Transverse colon (tissue), 4 donors: Measurements from ENCODE around the gene ATP5PO. TPM values are rescaled to one million over a fixed set of nuclear protein-coding genes. Genes with fewer than 3 reads are reported as not detected.
A peak's percentile ranks its signal among the peaks of the same experiment; 100 is the strongest.

Experiments used
- DNase-seq: peaks from one replicate; pipeline ENCODE4 v3.0.0-alpha.2; 2019
- H3K27ac ChIP-seq, 4 donors: fragments of 200-600 bp; sonication (generic); 2 replicates each; pipeline ENCODE4 v1.5.1; 2016 to 2018; ENCODE audit warnings: inconsistent platforms in 4 of 4
- H3K27me3 ChIP-seq: fragments of 200-600 bp; sonication (generic); 2 replicates; pipeline ENCODE4 v1.5.1; 2017; ENCODE audit warnings: inconsistent platforms
- H3K36me3 ChIP-seq, 4 donors: fragments of 200-600 bp; sonication (generic); 2 replicates each; pipeline ENCODE4 v1.5.1; 2017 to 2019; ENCODE audit warnings: inconsistent platforms in 4 of 4
- H3K4me1 ChIP-seq, 4 donors: fragments of 200-600 bp; sonication (generic); 2 replicates each; pipeline ENCODE4 v1.5.1; 2017 to 2020; ENCODE audit warnings: inconsistent platforms in 4 of 4
- H3K4me3 ChIP-seq, 4 donors: fragments of 200-600 bp; sonication (generic); 1 replicate in 1 of 4; 2 replicates in 3 of 4; pipeline versions ENCODE4 v1.5.1 to v1.6.1; 2017 to 2019; ENCODE audit warnings: inconsistent platforms in 4 of 4
- H3K9me3 ChIP-seq, 2 donors: fragments of 200-600 bp; sonication (generic); 2 replicates each; pipeline ENCODE4 v1.5.1; 2017 to 2019; ENCODE audit warnings: inconsistent platforms in 2 of 2
- EP300 ChIP-seq: sonication (generic); formaldehyde crosslinking; IDR thresholded peaks from one replicate; pipeline ENCODE4 v1.6.1; 2017; ENCODE audit warnings: antibody characterized with exemption, low read depth
- POLR2A ChIP-seq: fragments of 450-650 bp; IDR thresholded peaks from one replicate; pipeline ENCODE4 v1.6.1; 2016; ENCODE audit warnings: antibody characterized with exemption, mild to moderate bottlenecking, moderate library complexity
- POLR2AphosphoS5 ChIP-seq, 3 donors: sonication (generic); formaldehyde crosslinking; IDR thresholded peaks; one replicate each; pipeline ENCODE4 v1.6.1; 2016; ENCODE audit warnings: antibody characterized with exemption in 3 of 3
- WGBS, 2 donors: methylation state at CpG; one replicate each; pipeline ENCODE4 v1.1.5; 2018; ENCODE audit warnings: low coverage in 1 of 2; 5-methylcytosine and 5-hydroxymethylcytosine counted together
- in situ Hi-C, 4 donors: fragments of 200-750 bp; cut with MboI; loops; one replicate each; pipeline versions ENCODE4 v1.15.0 to v1.15.1; 2017; ENCODE audit warnings: low sequenced_read_pairs in 3 of 4, low pct_ligation_motif_present in 1 of 4, low pct_unique_long_range_greater_than_20kb in 1 of 4
- intact Hi-C: fragments of 100-400 bp; cut with DNase I; formaldehyde crosslinking; loops from one replicate; pipeline ENCODE4 v1.15.1; 2023; ENCODE audit warnings: low total_unique reads
- total RNA-seq, 4 donors: library from RNA; depleted of rRNA; stranded (reverse); fragments of >200 nt; gene quantifications; one replicate each; pipeline ENCODE4 v1.1.0, GENCODE V29; 2016
- TF ChIP-seq, protein P1 (sequence below), 5 experiments: fragments of 200-600 bp in 3 of 5; fragments of 450-650 bp in 2 of 5; sonication (generic) in 3 of 5; IDR thresholded peaks; 1 replicate in 2 of 5; 2 replicates in 3 of 5; pipeline ENCODE4 v1.5.1; 2016 to 2017; ENCODE audit warnings: antibody characterized with exemption in 5 of 5, inconsistent platforms in 3 of 5, mild to moderate bottlenecking in 2 of 5, moderate library complexity in 1 of 5

ATP5PO gene
- total RNA-seq, 4 donors from 2014 or later = 65.1 to 375 (median 193) TPM

DNA sequence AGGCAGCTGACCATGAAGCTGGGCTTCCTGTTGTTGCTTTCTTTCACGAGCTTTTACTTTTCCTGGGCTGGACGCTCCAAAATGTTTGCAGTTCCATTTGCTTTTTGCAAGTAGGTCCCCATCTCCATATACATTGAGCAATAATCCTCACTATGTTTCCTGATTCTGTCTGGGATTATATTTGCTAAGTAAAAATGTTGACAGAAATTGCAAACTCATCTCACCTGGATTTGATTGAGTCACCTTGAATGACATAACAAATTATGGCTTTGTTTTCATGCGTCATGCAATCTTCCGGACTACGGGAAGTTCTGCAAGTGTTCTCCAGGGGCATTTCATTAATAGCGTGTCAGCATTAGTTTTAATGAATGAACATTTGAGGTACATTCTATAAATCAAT lies 18.9 kb downstream of the ATP5PO start:
- in situ Hi-C loops = loop anchor here in 1 of 4 donors (25.0 kb wide), 1 partner anchor 234 kb away; no protein-coding TSS in a partner anchor
- no peak overlapping the region for H3K27ac ChIP-seq
- no peak overlapping the region for H3K4me3 ChIP-seq
- H3K9me3 ChIP-seq = no peaks in the 10 kb centered on the region
- no peaks in the 10 kb centered on the region for H3K27me3 ChIP-seq
- DNase-seq = no peak
- TF ChIP-seq POLR2A = no peak
- TF ChIP-seq POLR2AphosphoS5 (IDR thresholded peaks at IDR 0.05) = no peak
- TF ChIP-seq, protein P1, sequence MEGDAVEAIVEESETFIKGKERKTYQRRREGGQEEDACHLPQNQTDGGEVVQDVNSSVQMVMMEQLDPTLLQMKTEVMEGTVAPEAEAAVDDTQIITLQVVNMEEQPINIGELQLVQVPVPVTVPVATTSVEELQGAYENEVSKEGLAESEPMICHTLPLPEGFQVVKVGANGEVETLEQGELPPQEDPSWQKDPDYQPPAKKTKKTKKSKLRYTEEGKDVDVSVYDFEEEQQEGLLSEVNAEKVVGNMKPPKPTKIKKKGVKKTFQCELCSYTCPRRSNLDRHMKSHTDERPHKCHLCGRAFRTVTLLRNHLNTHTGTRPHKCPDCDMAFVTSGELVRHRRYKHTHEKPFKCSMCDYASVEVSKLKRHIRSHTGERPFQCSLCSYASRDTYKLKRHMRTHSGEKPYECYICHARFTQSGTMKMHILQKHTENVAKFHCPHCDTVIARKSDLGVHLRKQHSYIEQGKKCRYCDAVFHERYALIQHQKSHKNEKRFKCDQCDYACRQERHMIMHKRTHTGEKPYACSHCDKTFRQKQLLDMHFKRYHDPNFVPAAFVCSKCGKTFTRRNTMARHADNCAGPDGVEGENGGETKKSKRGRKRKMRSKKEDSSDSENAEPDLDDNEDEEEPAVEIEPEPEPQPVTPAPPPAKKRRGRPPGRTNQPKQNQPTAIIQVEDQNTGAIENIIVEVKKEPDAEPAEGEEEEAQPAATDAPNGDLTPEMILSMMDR (IDR thresholded peaks at IDR 0.05) = no peak
- no peak for TF ChIP-seq EP300
- H3K36me3 ChIP-seq = no peaks in the 10 kb centered on the region
- 72 to 93% methylated on average over 4 to 6 of the region's 6 CpGs for WGBS, 2 donors
- intact Hi-C loops = no loop called here
- H3K4me1 ChIP-seq = peaks cover 0 to 14% (median 9%) of the 10 kb centered on the region in 4 donors

DNA sequence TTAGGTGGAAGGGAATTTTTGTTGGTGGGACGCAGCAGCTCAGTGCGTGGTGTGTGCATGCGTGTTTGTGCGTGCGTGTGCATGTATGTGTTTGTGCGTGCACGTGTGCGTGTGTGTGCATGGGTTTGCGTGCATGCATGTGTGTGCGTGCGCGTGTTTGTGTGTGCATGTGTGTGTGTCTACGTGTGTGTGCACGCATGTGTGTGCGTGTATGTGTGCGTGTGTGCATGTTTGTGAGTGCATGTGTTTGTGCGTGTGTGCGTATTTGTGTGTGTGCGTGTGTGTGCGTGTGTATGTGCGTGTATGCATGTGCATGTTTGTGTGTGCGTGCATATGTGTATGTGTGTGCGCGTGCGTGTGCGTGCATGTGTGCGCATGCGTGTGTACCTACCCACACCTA lies 20.2 kb downstream of the ATP5PO start:
- TF ChIP-seq EP300 = no peak
- TF ChIP-seq POLR2AphosphoS5 (IDR thresholded peaks at IDR 0.05) = no peak
- TF ChIP-seq POLR2A = no peak
- TF ChIP-seq, protein P1 (IDR thresholded peaks at IDR 0.05) = no peak
- intact Hi-C loops = no loop called here

DNA sequence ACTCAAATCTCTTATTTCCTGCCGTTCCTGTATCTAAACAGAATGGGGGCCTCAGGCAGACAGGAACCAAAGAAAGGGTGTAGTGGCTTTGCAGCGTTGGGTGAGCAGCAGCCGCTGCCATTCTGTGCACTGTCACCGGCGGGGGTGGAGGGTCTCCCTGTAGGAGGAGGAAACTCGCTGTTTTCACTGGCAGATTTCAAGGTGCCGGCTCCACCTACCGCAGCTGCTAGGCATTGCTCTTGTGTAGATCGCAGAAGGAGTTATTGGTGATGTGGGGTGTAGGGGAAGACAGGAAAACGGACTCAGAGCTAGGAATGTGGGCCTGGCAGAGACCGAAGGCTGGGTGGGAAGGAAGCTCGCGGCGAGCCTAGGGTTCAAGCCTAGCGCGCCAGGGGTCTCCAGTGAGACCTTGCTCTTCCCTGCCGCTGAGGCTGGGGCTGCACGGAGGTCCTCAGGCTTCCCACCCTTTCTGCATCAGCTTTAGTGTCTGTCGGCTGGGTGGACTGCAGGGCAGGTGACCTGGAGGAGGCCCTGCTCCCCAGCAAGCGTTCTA lies 20.8 kb downstream of the ATP5PO start:
- Histone ChIP-seq H3K27ac (no peak overlapping the region), H3K36me3 (no peaks in the 10 kb centered on the region), H3K4me3 (peak overlapping the region in 2 of 4 donors; percentile 6 to 30), H3K27me3 (no peaks in the 10 kb centered on the region), H3K9me3 (no peaks in the 10 kb centered on the region), H3K4me1 (peaks cover 0 to 14% (median 9%) of the 10 kb centered on the region in 4 donors)
- TF ChIP-seq, protein P1 (IDR thresholded peaks at IDR 0.05) = peak; percentile 48 to 61 (median 53)
- TF ChIP-seq EP300 = no peak
- WGBS, 2 donors = 10 to 11% methylated on average over 11 to 20 of the region's 20 CpGs
- peak; percentile 59 for DNase-seq
- in situ Hi-C loops = loop anchor here in 1 of 4 donors (25.0 kb wide), 1 partner anchor 233 kb away; no protein-coding TSS in a partner anchor
- intact Hi-C loops = no loop called here

More for the DNA sequence above, 20.2 kb downstream of the ATP5PO start:
- DNase-seq = no peak
- Histone ChIP-seq H3K4me1 (peaks cover 0 to 14% (median 9%) of the 10 kb centered on the region in 4 donors), H3K9me3 (no peaks in the 10 kb centered on the region), H3K36me3 (no peaks in the 10 kb centered on the region), H3K27me3 (no peaks in the 10 kb centered on the region), H3K4me3 (no peak overlapping the region), H3K27ac (no peak overlapping the region)
- WGBS, 2 donors = 88% methylated on average over 28 of the region's 28 CpGs; no CpG with 5 or more reads in 1 of the 2 donors
- in situ Hi-C loops = loop anchor here in 1 of 4 donors (25.0 kb wide), 1 partner anchor 233 kb away; no protein-coding TSS in a partner anchor

DNA sequence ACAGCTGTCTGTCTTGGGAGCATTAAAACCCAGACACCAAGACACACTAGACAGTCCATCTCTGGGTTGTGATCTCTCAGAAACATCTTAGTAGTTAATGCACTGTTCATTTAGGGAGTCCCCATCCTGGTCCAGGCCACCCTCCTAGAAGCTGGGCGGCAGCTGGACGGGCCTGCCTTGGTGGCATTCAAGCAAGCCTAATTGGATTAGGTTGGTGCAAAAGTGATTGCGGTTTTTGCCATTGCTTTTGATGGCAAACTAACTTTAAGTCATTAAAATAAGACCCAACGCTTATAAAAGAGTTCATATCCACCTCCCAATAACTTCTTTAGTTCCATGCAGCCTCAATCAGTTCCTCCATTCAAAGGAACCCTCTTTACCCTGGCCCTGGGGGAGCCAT lies 21.7 kb downstream of the ATP5PO start:
- H3K27ac ChIP-seq = no peak overlapping the region
- WGBS, 2 donors = 89 to 90% methylated on average over 2 to 4 of the region's 4 CpGs
- H3K4me1 ChIP-seq = peaks cover 0 to 14% (median 9%) of the 10 kb centered on the region in 4 donors
- intact Hi-C loops = no loop called here
- no peaks in the 10 kb centered on the region for H3K27me3 ChIP-seq
- H3K36me3 ChIP-seq = no peaks in the 10 kb centered on the region
- H3K9me3 ChIP-seq = no peaks in the 10 kb centered on the region
- TF ChIP-seq EP300 (no peak), POLR2AphosphoS5 (IDR thresholded peaks at IDR 0.05) (no peak), POLR2A (no peak)
- TF ChIP-seq, protein P1 (IDR thresholded peaks at IDR 0.05) = no peak
- H3K4me3 ChIP-seq = no peak overlapping the region
- DNase-seq = no peak
- in situ Hi-C loops = loop anchor here in 1 of 4 donors (25.0 kb wide), 1 partner anchor 232 kb away; no protein-coding TSS in a partner anchor
